HCT116 (cell line): Measurements from ENCODE around the gene GNAS. TPM values are rescaled to one million over a fixed set of nuclear protein-coding genes. Genes with fewer than 3 reads are reported as not detected.
A peak's percentile ranks its signal among the peaks of the same experiment; 100 is the strongest.

ENCODE experiments used
- ATAC-seq: fragments of 200-7000 bp; cut with Tn5 transposase; 2 replicates; pipeline ENCODE4 v1.9.1; 2020; ENCODE audit warnings: mild to moderate bottlenecking, moderate library complexity
- BruUV-seq: library from RNA; stranded (reverse); fragments of 400-500 nt; replicated peaks from 2 replicates; lab custom pipeline; 2021; lab: Mats Ljungman, UMichigan
- CTCF ChIA-PET: fragments of 300-600 bp; sonication (Branson Sonifier 250); formaldehyde crosslinking; loops from one replicate; lab custom pipeline; 2021; ENCODE audit warnings: antibody characterized with exemption; lab: Charles Lee
- POLR2A ChIA-PET: fragments of 300-600, 350-600 bp; sonication (Branson Sonifier 250); formaldehyde crosslinking; loops from one replicate; lab custom pipeline; 2021; ENCODE audit warnings: antibody characterized with exemption; lab: Charles Lee
- RAD21 ChIA-PET, 2 experiments: fragments of 300-600 bp; sonication (Branson Sonifier 250); formaldehyde crosslinking; loops; one replicate each; lab custom pipeline; 2023; ENCODE audit warnings: low total read pairs in 2 of 2; ENCODE audit not compliant: uncharacterized antibody in 2 of 2, unreplicated experiment in 2 of 2, low non-redundant PET in 1 of 2; lab: Charles Lee
- DNase-seq: peaks from one replicate; pipeline ENCODE4 v3.0.0-alpha.2; 2010; ENCODE audit warnings: low read depth, low spot score
- H2AFZ ChIP-seq: fragments of 200-600 bp; shearing (Covaris generic), sonication (generic); 2 replicates; pipeline ENCODE4 v1.6.1; 2017; ENCODE audit warnings: low read depth, mixed run types, mixed read lengths, antibody characterized with exemption, low read length; ENCODE audit not compliant: poor library complexity, severe bottlenecking
- H3K27ac ChIP-seq: 2 replicates; pipeline ENCODE4 v1.5.1; 2012; ENCODE audit warnings: low read depth, low read length
- H3K27me3 ChIP-seq: fragments of 200-600 bp; sonication (generic); 2 replicates; pipeline ENCODE4 v1.6.1; 2016; ENCODE audit warnings: mixed run types, low read length, mixed read lengths; ENCODE audit not compliant: insufficient read depth
- H3K36me3 ChIP-seq, 2 experiments: fragments of 200-500 bp in 1 of 2; fragments of 200-600 bp in 1 of 2; sonication (Bioruptor generic) in 1 of 2; sonication (generic) in 1 of 2; 2 replicates each; pipeline versions ENCODE4 v1.5.1 to v1.6.1; 2014 to 2016; ENCODE audit warnings: low read length in 2 of 2, inconsistent platforms in 1 of 2, mixed read lengths in 1 of 2, mixed run types in 1 of 2; ENCODE audit not compliant: insufficient read depth in 2 of 2, control insufficient read depth in 1 of 2
- H3K4me1 ChIP-seq, 2 experiments: fragments of 200-600 bp in 1 of 2; sonication (generic) in 1 of 2; 2 replicates each; pipeline versions ENCODE4 v1.5.1 to v1.6.1; 2012 to 2017; ENCODE audit warnings: low read length in 2 of 2, inconsistent platforms in 1 of 2, mild to moderate bottlenecking in 1 of 2, mixed read lengths in 1 of 2, mixed run types in 1 of 2, moderate library complexity in 1 of 2; ENCODE audit not compliant: insufficient read depth in 2 of 2, control insufficient read depth in 1 of 2
- H3K4me2 ChIP-seq: fragments of 200-600 bp; sonication (generic); 2 replicates; pipeline ENCODE4 v1.6.1; 2017; ENCODE audit warnings: mixed run types, low read length, mixed read lengths
- H3K4me3 ChIP-seq, 2 experiments: fragments of 200-600 bp in 1 of 2; sonication (generic) in 1 of 2; replicated peaks in 1 of 2; 2 replicates each; pipeline ENCODE4 v1.5.1; 2011 to 2016; ENCODE audit warnings: low read length in 2 of 2, control low read depth in 1 of 2, low read depth in 1 of 2, mild to moderate bottlenecking in 1 of 2, mixed read lengths in 1 of 2, mixed run types in 1 of 2
- H3K79me2 ChIP-seq: fragments of 200-600 bp; sonication (generic); 2 replicates; pipeline ENCODE4 v1.6.1; 2017; ENCODE audit warnings: mild to moderate bottlenecking, mixed run types, low read length, moderate library complexity, mixed read lengths; ENCODE audit not compliant: insufficient read depth
- H3K9ac ChIP-seq: fragments of 200-600 bp; sonication (generic); 2 replicates; pipeline ENCODE4 v1.6.1; 2016; ENCODE audit warnings: low read length, mixed read lengths
- H3K9me2 ChIP-seq: fragments of 200-600 bp; sonication (generic), shearing (Covaris generic); 2 replicates; pipeline ENCODE4 v1.6.1; 2017; ENCODE audit warnings: mixed run types, mild to moderate bottlenecking, moderate library complexity; ENCODE audit not compliant: insufficient read depth
- H3K9me3 ChIP-seq, 2 experiments: fragments of 200-500 bp in 1 of 2; fragments of 200-600 bp in 1 of 2; sonication (Bioruptor generic) in 1 of 2; sonication (generic) in 1 of 2; 2 replicates each; pipeline ENCODE4 v1.6.1; 2014 to 2017; ENCODE audit warnings: low read length in 2 of 2, mixed read lengths in 2 of 2, inconsistent platforms in 1 of 2, low read depth in 1 of 2, mild to moderate bottlenecking in 1 of 2, mixed run types in 1 of 2, moderate library complexity in 1 of 2; ENCODE audit not compliant: control insufficient read depth in 1 of 2, insufficient read depth in 1 of 2
- H4K20me1 ChIP-seq: fragments of 200-600 bp; sonication (generic), shearing (Covaris generic); 2 replicates; pipeline ENCODE4 v1.6.1; 2017; ENCODE audit warnings: mixed run types, mild to moderate bottlenecking, moderate library complexity; ENCODE audit not compliant: insufficient read depth
- EZH2 ChIP-seq: fragments of 200-600 bp; sonication (generic); IDR thresholded peaks from 2 replicates; pipeline ENCODE4 v1.6.1; 2017; ENCODE audit warnings: antibody characterized with exemption, mixed run types
- EZH2phosphoT487 ChIP-seq: fragments of 200-600 bp; IDR thresholded peaks from 2 replicates; pipeline ENCODE4 v1.6.1; 2018; ENCODE audit warnings: antibody characterized with exemption, borderline replicate concordance
- FOSL1 ChIP-seq: IDR thresholded peaks from 2 replicates; pipeline ENCODE4 v1.6.1; 2012; ENCODE audit warnings: low read depth
- MAX ChIP-seq: IDR thresholded peaks from 2 replicates; pipeline ENCODE4 v1.6.1; 2012
- POLR2AphosphoS5 ChIP-seq: IDR thresholded peaks from 2 replicates; pipeline ENCODE4 v1.6.1; 2011; ENCODE audit warnings: mild to moderate bottlenecking, low read depth, low read length, moderate library complexity
- RAD21 ChIP-seq: IDR thresholded peaks from 2 replicates; pipeline ENCODE4 v1.6.1; 2012; ENCODE audit warnings: low read depth, mild to moderate bottlenecking
- SIN3A ChIP-seq: IDR thresholded peaks from 2 replicates; pipeline ENCODE4 v1.6.1; 2012; ENCODE audit warnings: low read depth
- TCF7L2 ChIP-seq: IDR thresholded peaks from 2 replicates; pipeline ENCODE4 v1.7.0; 2011; ENCODE audit warnings: borderline replicate concordance, inconsistent platforms; ENCODE audit not compliant: insufficient read depth, insufficient read length; ENCODE audit errors: extremely low read depth
- YY1 ChIP-seq: IDR thresholded peaks from 2 replicates; pipeline ENCODE4 v1.6.1; 2011; ENCODE audit warnings: low read length, low read depth, moderate library complexity, mild to moderate bottlenecking; ENCODE audit not compliant: insufficient replicate concordance; ENCODE audit errors: extremely low read depth
- ZFX ChIP-seq: fragments of 450-650 bp; IDR thresholded peaks from 2 replicates; pipeline ENCODE4 v1.6.1; 2017
- ZNF274 ChIP-seq: fragments of 200-500 bp; sonication (Bioruptor generic); IDR thresholded peaks from 2 replicates; pipeline ENCODE4 v1.6.1; 2014; ENCODE audit warnings: mild to moderate bottlenecking, low read depth, low read length, inconsistent platforms
- intact Hi-C: fragments of 100-400 bp; cut with micrococcal nuclease; formaldehyde crosslinking; loops from 2 replicates; pipeline ENCODE4 v1.10.0; 2022
- total RNA-seq: library from RNA; stranded (reverse); gene quantifications from one replicate; pipeline ENCODE4 v1.2.1, GENCODE V29; 2021; ENCODE audit not compliant: unreplicated experiment
- TF ChIP-seq, protein P1 (sequence below): IDR thresholded peaks from 2 replicates; pipeline ENCODE4 v1.6.1; 2011; ENCODE audit warnings: mild to moderate bottlenecking, low read length, moderate library complexity; ENCODE audit not compliant: insufficient replicate concordance; ENCODE audit errors: extremely low read depth
- TF ChIP-seq, protein P2 (sequence below), 3 experiments: fragments of 200-600 bp in 1 of 3; sonication (generic) in 1 of 3; IDR thresholded peaks in 2 of 3; conservative IDR thresholded peaks in 1 of 3; 2 replicates each; pipeline ENCODE4 v1.5.1; 2012 to 2017; ENCODE audit warnings: low read depth in 2 of 3, low read length in 2 of 3, antibody characterized with exemption in 1 of 3, borderline replicate concordance in 1 of 3, control low read depth in 1 of 3, mild to moderate bottlenecking in 1 of 3, mixed read lengths in 1 of 3, mixed run types in 1 of 3, moderate library complexity in 1 of 3; ENCODE audit not compliant: insufficient read depth in 1 of 3

Gene GNAS
- total RNA-seq, 1 experiment from 2014 or later = 699 TPM

GRCh38 chr20:58907320-58908137 is 55.0 kb downstream of the GNAS start:
- Histone ChIP-seq H2AFZ (no peak overlapping the region), H3K9me3 (no peaks in the 10 kb centered on the region), H3K9me2 (no peaks in the 10 kb centered on the region), H3K4me1 (peaks cover 18 to 20% of the 10 kb centered on the region in 2 experiments), H3K27ac (peak overlapping the region; percentile 29; the same call in 1 of the 2 replicates), H3K36me3 (peaks cover 61 to 78% of the 10 kb centered on the region in 2 experiments), H3K27me3 (no peaks in the 10 kb centered on the region), H3K4me3 (no peak overlapping the region), H3K4me2 (peak overlapping the region; percentile 49), H4K20me1 (peaks cover 10% of the 10 kb centered on the region; the same call in 1 of the 2 replicates), H3K9ac (no peak overlapping the region), H3K79me2 (peaks cover 41% of the 10 kb centered on the region)
- no TSS peak for BruUV-seq
- RAD21 ChIA-PET = no interaction called here
- ATAC-seq (peak; percentile 42; the same call in 1 of the 2 replicates), DNase-seq (no peak)
- intact Hi-C loops = loop anchor here (10.0 kb wide), 1 partner anchor 77 kb away; the partner anchor contains the start of gene NELFCD
- CTCF ChIA-PET = no interaction called here
- TF ChIP-seq ZNF274 (no peak), EZH2 (no peak), EZH2phosphoT487 (no peak), YY1 (no peak), ZFX (no peak), SIN3A (no peak), MAX (no peak), RAD21 (no peak), TCF7L2 (no peak), POLR2AphosphoS5 (no peak), FOSL1 (no peak)
- TF ChIP-seq, protein P1, sequence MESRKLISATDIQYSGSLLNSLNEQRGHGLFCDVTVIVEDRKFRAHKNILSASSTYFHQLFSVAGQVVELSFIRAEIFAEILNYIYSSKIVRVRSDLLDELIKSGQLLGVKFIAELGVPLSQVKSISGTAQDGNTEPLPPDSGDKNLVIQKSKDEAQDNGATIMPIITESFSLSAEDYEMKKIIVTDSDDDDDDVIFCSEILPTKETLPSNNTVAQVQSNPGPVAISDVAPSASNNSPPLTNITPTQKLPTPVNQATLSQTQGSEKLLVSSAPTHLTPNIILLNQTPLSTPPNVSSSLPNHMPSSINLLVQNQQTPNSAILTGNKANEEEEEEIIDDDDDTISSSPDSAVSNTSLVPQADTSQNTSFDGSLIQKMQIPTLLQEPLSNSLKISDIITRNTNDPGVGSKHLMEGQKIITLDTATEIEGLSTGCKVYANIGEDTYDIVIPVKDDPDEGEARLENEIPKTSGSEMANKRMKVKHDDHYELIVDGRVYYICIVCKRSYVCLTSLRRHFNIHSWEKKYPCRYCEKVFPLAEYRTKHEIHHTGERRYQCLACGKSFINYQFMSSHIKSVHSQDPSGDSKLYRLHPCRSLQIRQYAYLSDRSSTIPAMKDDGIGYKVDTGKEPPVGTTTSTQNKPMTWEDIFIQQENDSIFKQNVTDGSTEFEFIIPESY = no peak
- TF ChIP-seq, protein P2, sequence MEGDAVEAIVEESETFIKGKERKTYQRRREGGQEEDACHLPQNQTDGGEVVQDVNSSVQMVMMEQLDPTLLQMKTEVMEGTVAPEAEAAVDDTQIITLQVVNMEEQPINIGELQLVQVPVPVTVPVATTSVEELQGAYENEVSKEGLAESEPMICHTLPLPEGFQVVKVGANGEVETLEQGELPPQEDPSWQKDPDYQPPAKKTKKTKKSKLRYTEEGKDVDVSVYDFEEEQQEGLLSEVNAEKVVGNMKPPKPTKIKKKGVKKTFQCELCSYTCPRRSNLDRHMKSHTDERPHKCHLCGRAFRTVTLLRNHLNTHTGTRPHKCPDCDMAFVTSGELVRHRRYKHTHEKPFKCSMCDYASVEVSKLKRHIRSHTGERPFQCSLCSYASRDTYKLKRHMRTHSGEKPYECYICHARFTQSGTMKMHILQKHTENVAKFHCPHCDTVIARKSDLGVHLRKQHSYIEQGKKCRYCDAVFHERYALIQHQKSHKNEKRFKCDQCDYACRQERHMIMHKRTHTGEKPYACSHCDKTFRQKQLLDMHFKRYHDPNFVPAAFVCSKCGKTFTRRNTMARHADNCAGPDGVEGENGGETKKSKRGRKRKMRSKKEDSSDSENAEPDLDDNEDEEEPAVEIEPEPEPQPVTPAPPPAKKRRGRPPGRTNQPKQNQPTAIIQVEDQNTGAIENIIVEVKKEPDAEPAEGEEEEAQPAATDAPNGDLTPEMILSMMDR (IDR thresholded peaks at IDR 0.05 in 2 of 3, conservative IDR thresholded peaks at IDR 0.05 in 1 of 3; ENCODE audit: borderline replicate concordance in 1 of 3, insufficient read depth in 1 of 3, low read depth in 2 of 3, low read length in 2 of 3) = no peak
- POLR2A ChIA-PET = interaction anchor here (1.0 kb wide), 1 partner anchor 10 kb away, joined by 4 read pairs; no protein-coding TSS in a partner anchor
